HL-60 (cell line): ENCODE data around the gene CACNB3.

Source experiments
- GABPA ChIP-seq: IDR thresholded peaks from 2 replicates; pipeline ENCODE4 v1.6.1; 2012; ENCODE audit warnings: low read depth
- POLR2AphosphoS5 ChIP-seq: IDR thresholded peaks from 2 replicates; pipeline ENCODE4 v1.6.1; 2012; ENCODE audit warnings: low read depth
- TF ChIP-seq, protein P1 (sequence below): IDR thresholded peaks from one replicate; pipeline ENCODE4 v1.5.1; 2011; ENCODE audit warnings: low read length, control low read depth, inconsistent platforms; ENCODE audit not compliant: insufficient read depth
- TF ChIP-seq, protein P2 (sequence below): IDR thresholded peaks from 2 replicates; pipeline ENCODE4 v1.6.1; 2012; ENCODE audit warnings: low read depth; ENCODE audit not compliant: insufficient replicate concordance

DNA sequence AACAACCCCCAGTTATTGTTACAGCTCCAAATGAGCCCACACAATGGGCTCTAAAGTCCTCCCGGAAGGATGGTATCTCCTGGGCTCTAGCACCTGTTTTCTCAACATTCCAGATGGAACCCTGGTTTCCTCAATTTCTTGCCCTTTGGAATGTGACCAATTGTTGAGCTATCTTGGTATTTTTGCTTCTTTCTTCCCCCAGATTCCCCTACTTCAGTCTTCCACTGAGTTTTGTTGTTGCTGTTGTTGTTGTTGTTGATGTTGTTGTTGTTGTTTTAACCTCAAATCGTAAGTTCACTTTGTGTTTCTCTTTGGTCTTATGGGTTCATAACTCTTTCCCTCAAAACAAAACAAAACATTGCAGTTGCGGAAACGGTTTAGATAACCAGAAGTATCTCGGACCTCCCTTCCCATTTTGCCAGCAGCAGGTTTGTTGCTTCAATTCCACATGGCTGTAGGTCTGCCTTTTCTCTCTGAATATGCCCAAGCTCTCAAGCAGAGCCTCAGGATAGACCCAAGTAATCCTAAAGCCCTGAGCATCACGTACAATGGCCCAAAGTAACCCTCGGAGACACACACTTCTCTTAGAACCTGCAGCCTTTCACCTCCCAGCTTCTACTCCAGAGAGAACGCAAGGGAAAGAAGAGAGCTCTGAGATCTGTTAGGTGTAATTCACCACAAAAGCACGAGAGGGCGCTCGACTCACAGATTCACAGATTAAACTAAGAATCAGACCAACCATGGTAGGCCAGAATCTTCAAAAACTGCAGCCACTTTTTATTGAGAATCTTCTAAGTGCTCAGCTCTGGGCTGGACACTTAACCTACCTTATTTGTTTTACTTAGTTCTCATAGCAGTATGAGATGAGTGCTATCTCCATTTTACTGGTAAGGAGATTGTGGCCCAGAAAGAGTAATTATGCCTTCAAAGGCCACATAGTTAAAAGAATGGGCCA is 34.7 kb downstream of the CACNB3 start:
- TF ChIP-seq, protein P1, sequence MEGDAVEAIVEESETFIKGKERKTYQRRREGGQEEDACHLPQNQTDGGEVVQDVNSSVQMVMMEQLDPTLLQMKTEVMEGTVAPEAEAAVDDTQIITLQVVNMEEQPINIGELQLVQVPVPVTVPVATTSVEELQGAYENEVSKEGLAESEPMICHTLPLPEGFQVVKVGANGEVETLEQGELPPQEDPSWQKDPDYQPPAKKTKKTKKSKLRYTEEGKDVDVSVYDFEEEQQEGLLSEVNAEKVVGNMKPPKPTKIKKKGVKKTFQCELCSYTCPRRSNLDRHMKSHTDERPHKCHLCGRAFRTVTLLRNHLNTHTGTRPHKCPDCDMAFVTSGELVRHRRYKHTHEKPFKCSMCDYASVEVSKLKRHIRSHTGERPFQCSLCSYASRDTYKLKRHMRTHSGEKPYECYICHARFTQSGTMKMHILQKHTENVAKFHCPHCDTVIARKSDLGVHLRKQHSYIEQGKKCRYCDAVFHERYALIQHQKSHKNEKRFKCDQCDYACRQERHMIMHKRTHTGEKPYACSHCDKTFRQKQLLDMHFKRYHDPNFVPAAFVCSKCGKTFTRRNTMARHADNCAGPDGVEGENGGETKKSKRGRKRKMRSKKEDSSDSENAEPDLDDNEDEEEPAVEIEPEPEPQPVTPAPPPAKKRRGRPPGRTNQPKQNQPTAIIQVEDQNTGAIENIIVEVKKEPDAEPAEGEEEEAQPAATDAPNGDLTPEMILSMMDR: peak; percentile 73
- TF ChIP-seq POLR2AphosphoS5 (no peak), GABPA (no peak)
- TF ChIP-seq, protein P2, sequence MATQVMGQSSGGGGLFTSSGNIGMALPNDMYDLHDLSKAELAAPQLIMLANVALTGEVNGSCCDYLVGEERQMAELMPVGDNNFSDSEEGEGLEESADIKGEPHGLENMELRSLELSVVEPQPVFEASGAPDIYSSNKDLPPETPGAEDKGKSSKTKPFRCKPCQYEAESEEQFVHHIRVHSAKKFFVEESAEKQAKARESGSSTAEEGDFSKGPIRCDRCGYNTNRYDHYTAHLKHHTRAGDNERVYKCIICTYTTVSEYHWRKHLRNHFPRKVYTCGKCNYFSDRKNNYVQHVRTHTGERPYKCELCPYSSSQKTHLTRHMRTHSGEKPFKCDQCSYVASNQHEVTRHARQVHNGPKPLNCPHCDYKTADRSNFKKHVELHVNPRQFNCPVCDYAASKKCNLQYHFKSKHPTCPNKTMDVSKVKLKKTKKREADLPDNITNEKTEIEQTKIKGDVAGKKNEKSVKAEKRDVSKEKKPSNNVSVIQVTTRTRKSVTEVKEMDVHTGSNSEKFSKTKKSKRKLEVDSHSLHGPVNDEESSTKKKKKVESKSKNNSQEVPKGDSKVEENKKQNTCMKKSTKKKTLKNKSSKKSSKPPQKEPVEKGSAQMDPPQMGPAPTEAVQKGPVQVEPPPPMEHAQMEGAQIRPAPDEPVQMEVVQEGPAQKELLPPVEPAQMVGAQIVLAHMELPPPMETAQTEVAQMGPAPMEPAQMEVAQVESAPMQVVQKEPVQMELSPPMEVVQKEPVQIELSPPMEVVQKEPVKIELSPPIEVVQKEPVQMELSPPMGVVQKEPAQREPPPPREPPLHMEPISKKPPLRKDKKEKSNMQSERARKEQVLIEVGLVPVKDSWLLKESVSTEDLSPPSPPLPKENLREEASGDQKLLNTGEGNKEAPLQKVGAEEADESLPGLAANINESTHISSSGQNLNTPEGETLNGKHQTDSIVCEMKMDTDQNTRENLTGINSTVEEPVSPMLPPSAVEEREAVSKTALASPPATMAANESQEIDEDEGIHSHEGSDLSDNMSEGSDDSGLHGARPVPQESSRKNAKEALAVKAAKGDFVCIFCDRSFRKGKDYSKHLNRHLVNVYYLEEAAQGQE: peak; percentile 60
